ENCODE data around the gene LCN1. TPM values are rescaled to one million over a fixed set of nuclear protein-coding genes. Genes with fewer than 3 reads are reported as not detected.

Gene LCN1
- total RNA-seq, 3 donors from 2014 or later = not detected

GRCh38 chr9:135485832-135486231 lies 35.4 kb upstream of the LCN1 start:
- H3K27me3 ChIP-seq = no peaks in the 10 kb centered on the region
- H3K4me3 ChIP-seq = no peak overlapping the region
- H3K36me3 ChIP-seq = no peaks in the 10 kb centered on the region
- peaks cover under 1 to 2% of the 10 kb centered on the region in 2 donors for H3K4me1 ChIP-seq
- no peaks in the 10 kb centered on the region for H3K9me3 ChIP-seq
- intact Hi-C loops (cut with DNase I; ENCODE audit: low total_unique reads) = no loop called here
- DNase-seq (ENCODE audit: low spot score in 2 of 2) = no peak
- no peak overlapping the region for H3K27ac ChIP-seq
- TF ChIP-seq POLR2AphosphoS5 (IDR thresholded peaks at IDR 0.05) (no peak), CTCF (IDR thresholded peaks at IDR 0.05) (no peak), POLR2A (IDR thresholded peaks at IDR 0.05) (no peak)

- intact Hi-C loops (cut with DNase I; ENCODE audit: low total_unique reads) = no loop called here
- Histone ChIP-seq H3K4me1 (no peaks in the 10 kb centered on the region), H3K9me3 (no peaks in the 10 kb centered on the region), H3K27ac (no peak overlapping the region), H3K27me3 (no peaks in the 10 kb centered on the region), H3K4me3 (no peak overlapping the region), H3K36me3 (no peaks in the 10 kb centered on the region)
- DNase-seq (ENCODE audit: low spot score in 2 of 2) = no peak
- TF ChIP-seq POLR2AphosphoS5 (IDR thresholded peaks at IDR 0.05) (no peak), CTCF (IDR thresholded peaks at IDR 0.05) (no peak), POLR2A (IDR thresholded peaks at IDR 0.05) (no peak)
These were observed 34.8 kb upstream of the LCN1 start for GRCh38 chr9:135486267-135487065.

GRCh38 chr9:135487281-135488012 lies 33.8 kb upstream of the LCN1 start:
- DNase-seq (ENCODE audit: low spot score in 2 of 2) = no peak
- Histone ChIP-seq H3K4me3 (no peak overlapping the region), H3K27me3 (no peaks in the 10 kb centered on the region), H3K27ac (no peak overlapping the region), H3K4me1 (no peaks in the 10 kb centered on the region), H3K36me3 (no peaks in the 10 kb centered on the region), H3K9me3 (no peaks in the 10 kb centered on the region)
- intact Hi-C loops (cut with DNase I; ENCODE audit: low total_unique reads) = no loop called here
- TF ChIP-seq POLR2A (IDR thresholded peaks at IDR 0.05) (no peak), POLR2AphosphoS5 (IDR thresholded peaks at IDR 0.05) (no peak), CTCF (IDR thresholded peaks at IDR 0.05) (no peak)

- H3K27ac ChIP-seq = no peak overlapping the region
- no peak overlapping the region for H3K4me3 ChIP-seq
- H3K27me3 ChIP-seq = no peaks in the 10 kb centered on the region
- DNase-seq (ENCODE audit: low spot score in 2 of 2) = no peak
- H3K36me3 ChIP-seq = no peaks in the 10 kb centered on the region
- H3K4me1 ChIP-seq = no peaks in the 10 kb centered on the region
- no peak for TF ChIP-seq CTCF (IDR thresholded peaks at IDR 0.05)
- TF ChIP-seq POLR2A (IDR thresholded peaks at IDR 0.05) = no peak
- TF ChIP-seq POLR2AphosphoS5 (IDR thresholded peaks at IDR 0.05) = no peak
- intact Hi-C loops (cut with DNase I; ENCODE audit: low total_unique reads) = no loop called here
- no peaks in the 10 kb centered on the region for H3K9me3 ChIP-seq
These were observed 33.3 kb upstream of the LCN1 start for GRCh38 chr9:135488013-135488330.

- DNase-seq (ENCODE audit: low spot score in 2 of 2) = no peak
- no peaks in the 10 kb centered on the region for H3K9me3 ChIP-seq
- H3K4me3 ChIP-seq = no peak overlapping the region
- no peaks in the 10 kb centered on the region for H3K27me3 ChIP-seq
- no peaks in the 10 kb centered on the region for H3K36me3 ChIP-seq
- no peak for TF ChIP-seq POLR2AphosphoS5 (IDR thresholded peaks at IDR 0.05)
- no peak for TF ChIP-seq CTCF (IDR thresholded peaks at IDR 0.05)
- TF ChIP-seq POLR2A (IDR thresholded peaks at IDR 0.05) = no peak
- H3K4me1 ChIP-seq = no peaks in the 10 kb centered on the region
- intact Hi-C loops (cut with DNase I; ENCODE audit: low total_unique reads) = no loop called here
- H3K27ac ChIP-seq = no peak overlapping the region
These were observed 32.7 kb upstream of the LCN1 start for GRCh38 chr9:135488527-135488926.
